Epidermal melanocyte (primary cell): Measurements from ENCODE around the gene CREB3L1.
"Not testable (repeated sequence)": the region's sequence is repeated elsewhere in the genome, so short reads cannot be mapped to it uniquely, and the experiment has no call there.

Experiments
- DNase-seq: peaks from one replicate; pipeline ENCODE4 v3.0.0; 2011; ENCODE audit warnings: low spot score; ENCODE audit not compliant: insufficient read length

CREB3L1 gene

DNA sequence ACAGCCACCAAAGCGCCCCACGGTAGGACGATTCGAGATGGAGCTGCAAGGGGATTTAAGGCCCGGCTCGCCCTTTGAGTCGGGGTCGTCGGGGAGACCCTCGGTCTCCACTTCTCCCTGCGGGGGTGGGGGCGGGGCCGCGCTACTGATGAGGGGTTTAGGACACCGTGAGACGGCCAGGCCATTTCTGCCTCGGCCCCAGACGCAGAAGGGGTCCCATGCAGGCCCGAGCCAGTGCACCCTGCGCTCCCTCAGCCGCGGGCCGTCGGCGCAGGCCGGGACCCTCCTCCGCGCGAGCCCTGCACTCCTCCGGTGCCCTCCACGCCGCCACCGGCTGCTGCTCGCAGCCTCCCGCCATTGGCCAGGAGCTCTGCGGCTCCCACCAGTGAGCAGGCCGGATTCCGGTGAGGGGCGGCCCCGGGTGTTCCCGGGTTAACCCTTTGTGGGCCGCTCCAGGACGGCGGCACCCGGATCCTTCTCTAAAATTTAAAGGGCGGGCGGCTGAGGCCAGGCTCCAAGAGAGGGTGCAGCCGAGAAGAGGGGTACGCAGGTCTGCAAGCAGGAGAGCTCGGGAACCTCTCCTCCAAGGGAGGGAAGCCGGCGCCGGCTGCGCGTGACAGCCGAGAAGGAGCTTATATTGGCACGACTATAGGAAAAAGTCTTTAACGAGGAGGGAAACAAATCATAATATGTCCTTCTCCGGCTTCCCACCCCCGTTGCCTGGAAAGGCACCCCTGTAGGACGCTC, 18.0 kb downstream of the CREB3L1 start:
- DNase-seq = peak; percentile 92

DNA sequence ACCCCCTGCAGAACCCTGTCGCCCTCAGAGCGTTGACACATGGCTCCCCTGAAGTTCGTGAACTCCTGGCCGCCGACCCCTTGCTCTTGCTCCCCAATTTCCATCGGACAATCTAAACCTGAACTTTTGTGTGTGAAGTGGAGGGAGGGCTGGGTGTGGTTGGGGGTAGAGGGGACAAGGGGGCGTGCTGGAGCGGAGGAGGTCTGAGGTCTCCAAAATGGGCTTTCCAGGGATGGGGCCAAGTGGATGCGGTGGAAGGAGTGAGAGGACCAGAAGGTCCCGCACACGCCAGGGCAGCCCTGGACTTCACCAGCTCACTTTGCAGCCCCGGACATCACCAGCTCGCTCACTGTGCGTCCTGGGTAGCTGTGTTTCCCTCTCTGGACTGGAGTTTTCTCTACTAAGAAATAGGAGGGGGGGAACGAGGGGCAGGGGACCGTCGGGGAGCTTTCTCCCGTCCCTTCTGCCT, 18.6 kb downstream of the CREB3L1 start:
- no peak for DNase-seq

DNA sequence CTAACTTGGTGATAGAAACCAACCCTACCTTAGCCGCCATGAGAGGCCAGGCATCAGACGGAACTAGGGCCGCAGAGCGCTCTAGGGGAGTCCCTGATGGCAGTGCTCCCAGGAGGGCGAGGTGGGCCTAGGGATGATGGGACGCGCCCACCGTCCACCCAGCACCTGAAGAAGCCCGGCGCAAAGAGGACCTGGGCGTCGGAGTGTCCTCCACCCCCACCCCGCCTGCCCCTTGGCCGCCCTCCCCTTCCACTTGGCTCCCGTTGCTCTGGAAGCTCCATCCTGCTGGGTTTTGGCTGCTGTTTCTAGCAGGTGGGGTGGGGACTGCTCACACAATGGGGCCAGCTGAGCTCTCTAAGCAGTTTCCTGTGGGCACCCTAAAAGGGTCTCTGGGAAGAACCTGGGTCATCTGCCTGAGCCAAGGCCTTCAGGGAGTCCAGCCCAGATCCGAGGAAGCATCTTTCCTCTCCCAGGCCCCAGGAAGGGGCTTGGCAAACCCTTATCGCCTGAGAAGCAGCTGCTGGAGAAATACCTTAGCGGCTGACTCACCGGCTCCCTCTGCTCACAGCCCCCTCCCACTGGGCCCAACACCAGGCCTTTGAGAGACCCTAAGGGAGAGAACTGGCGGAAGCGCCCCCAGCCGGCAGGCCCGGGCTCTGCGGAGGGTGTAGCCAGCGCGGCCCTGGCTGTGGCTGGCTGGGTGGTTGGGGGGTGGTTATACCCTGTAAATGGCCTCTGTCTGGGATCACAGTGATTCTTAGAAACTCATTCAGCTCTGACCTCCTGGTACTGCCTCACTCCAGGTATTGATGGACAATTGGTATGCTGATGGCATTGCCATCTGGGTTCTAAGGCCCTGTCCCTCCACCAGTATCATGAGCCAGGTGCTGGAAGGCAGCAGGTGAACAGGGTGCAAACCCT, 19.3 kb downstream of the CREB3L1 start:
- DNase-seq = no peak

DNA sequence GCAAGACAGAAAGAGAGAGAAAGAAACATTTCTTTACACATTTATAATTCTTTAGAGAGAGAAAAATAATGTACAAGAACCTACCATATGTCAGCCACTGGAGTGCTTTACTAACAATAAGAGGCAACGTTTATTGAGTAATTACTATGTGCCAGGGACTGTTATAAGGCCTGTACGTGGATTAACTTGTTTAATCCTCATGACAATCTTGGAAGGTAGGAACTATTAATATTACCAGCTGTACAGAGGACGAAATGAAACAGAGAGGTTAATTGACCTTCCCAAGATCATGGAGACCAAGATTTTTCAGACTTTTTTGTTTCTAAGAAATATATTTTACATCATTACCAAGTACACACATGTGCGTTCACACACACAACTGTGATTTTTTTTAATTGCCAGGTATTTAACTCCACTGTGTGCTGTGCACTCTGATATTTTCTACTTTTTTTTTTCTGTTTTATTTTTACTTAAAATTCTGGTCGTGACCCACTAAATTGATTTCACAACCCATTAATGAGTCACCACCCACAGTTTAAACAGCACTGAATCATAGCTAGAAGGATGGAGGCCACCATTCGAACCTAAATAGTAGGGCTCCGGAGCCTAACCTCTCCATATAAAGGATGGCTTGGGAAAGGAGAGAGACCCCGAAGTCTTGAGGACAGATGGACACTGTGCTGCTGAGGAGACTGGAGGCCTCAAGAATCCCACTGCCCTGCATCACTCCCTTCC, 21.4 kb downstream of the CREB3L1 start:
- no peak for DNase-seq

DNA sequence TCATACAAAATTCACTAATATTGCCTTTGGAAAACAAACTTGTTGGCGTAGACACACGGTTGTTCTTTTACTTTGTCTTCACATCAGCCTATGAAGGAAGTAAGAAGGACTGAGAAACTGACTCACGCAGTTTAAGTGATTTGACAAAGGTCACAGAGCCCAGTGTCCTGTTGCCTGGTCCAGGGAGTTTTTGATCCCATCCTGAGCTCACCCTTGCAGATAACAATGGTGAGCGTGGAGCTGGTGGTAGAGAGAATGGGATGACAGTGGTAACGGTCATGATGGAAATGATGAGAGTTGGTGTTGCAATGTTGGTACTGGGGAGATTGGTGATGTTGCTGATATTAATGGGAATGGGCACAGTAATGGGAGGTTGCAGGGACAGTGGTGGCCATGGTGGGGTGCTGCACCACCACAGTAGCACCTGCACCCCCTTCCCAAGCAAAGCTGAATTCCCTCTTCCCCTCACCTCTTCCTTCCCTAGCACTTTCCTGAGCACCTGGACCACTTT, 22.0 kb downstream of the CREB3L1 start:
- no peak for DNase-seq

GRCh38 chr11:46300270-46300669, 22.8 kb downstream of the CREB3L1 start:
- DNase-seq = no peak

DNA sequence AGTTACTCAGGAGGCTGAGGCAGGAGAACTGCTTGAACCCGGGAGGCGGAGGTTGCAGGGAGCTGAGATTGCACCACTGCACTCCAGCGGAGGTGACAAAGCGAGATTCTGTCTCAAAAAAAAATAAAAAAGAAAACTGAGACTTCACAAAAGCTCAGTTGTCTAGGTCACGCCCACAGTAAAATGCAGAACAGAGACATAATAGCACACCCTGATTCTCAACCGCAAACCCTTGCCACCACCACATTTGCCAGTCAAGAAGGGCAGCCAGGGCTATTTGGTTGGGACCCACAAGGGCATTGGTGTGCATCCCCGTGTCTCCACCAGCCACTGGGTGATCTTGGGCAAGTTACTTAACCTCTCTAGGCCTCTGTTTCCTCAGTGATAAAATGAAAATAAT, 25.4 kb downstream of the CREB3L1 start:
- DNase-seq = no peak

DNA sequence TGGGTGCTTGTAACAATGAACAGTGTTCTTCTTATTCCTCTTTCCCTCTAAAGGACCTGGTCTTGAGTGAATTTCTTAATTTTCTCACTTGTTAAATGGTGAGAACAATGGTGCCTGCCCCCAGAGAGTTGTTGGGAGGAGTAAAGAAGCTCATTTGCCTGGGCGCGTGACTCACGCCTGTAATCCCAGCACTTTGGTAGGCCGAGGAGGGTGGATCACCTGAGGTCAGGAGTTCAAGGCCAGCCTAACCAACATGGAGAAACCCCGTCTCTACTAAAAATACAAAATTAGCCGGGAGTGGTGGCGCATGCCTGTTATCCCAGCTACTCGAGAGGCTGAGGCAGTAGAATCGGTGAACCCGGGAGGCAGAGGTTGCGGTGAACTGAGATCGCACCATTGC, 26.6 kb downstream of the CREB3L1 start:
- not testable (repeated sequence) for DNase-seq

DNA sequence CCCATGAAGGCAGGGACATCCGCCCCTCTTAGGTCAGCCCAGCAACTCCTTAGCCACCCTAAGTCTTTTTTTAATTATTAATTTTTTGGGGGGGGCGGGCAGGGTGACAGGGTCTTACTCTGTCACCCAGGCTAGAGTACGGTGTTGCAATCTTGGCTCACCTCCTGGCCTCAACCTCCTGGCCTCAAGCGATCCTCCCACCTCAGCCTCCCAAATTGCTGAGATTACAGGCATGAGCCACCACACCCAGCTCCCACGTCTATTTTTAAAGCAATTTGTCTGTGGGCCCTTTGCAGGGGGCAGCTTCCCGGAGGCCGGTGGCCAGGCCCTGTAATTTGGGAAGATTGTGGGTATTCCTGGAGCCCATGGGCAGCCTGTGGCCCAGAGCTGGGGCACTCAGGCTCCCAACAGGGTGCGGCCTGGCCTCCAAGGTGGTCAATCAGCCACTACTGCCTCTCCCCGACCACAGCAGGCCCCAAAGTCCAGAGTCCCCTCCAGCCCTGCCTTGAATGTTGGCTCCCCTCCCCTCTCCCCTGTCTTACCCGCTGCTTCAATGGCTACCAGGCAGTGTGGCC, 27.2 kb downstream of the CREB3L1 start:
- DNase-seq = no peak

DNA sequence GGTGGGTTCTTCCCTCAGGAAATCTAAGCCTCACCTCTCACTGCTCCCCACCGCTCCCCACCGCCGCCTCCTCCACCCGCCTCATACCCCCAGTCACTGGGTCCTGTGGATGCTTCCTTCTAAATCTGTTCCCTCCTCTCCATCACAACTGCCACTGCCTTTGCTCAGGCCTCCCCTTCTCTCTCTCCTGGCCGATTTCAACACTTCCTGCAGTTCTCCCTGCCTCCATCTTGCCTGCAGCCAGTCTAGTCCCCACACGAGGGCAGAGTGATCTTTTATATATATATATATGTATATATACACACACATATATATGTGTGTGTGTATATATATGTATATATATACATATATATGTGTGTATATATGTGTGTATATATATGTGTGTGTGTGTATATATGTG, 27.8 kb downstream of the CREB3L1 start:
- no peak for DNase-seq

DNA sequence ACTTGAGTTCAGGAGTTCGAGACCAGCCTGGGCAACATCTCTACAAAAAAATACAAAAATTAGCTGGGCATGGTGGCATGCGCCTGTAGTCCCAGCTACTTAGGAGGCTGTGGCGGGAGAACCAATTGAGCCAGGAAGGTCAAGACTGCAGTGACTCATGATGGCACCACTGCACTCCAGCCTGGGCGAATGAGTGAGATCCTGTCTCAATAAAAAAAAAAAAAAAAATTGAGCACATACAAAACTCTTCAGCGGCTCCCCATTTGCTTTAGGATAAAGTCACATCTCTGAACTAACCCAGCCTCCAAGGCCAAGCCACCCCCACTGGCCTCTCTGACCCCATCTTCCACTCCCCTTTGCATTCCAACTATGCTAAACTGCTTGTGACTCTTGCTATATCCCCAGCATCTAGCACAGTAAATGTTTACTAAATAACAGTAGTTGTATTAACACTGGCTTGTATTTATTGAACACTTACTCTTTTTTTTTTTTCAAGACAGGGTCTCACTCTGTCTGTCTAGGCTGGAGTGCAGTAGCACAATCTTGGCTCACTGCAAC, 28.9 kb downstream of the CREB3L1 start:
- no peak for DNase-seq

DNA sequence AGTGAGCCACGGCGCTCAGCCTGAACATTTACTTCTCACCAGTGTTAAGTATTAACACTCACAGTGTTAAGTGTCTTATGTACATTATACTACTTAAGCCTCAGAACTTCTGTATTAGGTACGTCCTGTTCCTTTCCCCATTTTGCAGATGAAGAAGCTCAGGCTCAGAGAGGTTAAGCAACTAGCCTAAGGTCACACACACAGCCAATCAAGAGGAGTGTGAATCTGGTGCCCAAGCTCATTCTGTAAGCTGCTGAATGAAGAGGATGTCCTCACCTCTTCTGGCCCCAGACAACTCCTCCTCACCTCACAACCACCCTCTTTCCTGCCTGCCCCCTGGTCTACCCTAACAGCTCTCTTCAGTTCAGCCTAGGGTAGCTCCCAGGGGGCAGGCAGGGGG, 29.9 kb downstream of the CREB3L1 start:
- no peak for DNase-seq

GRCh38 chr11:46307785-46308341, 30.4 kb downstream of the CREB3L1 start:
- no peak for DNase-seq

DNA sequence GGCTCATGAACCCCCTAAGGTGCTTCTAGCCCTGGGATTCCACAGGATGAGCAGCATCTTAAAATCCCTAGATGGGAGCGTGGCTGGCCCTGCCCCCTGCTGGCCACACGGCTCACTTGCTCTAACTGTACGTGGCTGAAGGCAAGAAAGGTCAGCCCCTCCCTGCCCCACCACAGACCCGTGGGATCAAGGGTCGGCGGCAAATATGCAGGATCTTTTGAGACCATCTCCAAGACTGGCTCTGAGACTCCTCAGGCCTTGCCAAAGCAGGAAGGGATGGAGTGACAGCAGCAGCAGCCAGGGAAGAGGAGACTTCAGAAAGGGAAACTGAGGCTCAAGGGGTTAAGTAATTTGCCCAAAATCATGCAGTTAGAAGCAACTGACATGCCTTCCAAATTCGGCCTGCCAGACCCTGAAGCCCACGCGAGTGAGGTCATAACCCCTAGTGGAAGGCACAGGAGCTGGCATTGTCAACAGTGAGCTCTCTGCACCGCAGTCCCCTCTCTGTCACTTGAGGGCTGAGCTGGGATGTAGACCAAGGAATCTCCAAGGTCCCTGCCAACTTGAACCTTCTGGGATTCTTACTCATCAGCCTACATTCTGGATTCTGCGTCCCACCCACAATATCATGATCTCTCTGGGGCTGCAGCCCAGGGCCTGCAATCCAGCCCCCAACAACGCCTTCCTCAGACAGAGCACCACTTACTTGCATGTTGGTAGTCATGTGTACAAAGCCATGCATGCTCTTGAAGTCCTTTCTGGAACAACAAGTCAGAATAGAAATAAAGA, 31.4 kb downstream of the CREB3L1 start:
- DNase-seq = peak; percentile 91

DNA sequence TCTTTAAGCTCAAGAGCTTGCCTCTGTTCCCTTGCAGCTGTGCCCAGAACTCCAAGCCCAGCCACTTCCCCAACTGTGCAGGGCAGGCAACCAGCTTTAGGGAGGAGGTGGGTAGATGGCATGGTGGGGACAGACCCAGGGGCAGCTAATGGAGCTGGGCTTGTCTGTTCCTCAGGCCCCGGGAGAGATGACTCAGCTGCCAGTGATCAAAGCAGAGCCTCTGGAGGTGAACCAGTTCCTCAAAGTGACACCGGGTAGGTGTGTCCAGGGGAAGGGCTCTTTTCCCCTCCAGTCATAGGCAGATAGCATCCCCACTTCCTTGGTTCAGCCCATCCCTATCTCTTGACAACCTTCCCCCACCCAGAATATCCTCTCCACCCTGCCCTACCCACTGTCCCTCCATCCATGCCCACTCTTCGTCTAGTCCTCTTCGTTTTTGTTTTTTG, 32.4 kb downstream of the CREB3L1 start:
- no peak for DNase-seq

DNA sequence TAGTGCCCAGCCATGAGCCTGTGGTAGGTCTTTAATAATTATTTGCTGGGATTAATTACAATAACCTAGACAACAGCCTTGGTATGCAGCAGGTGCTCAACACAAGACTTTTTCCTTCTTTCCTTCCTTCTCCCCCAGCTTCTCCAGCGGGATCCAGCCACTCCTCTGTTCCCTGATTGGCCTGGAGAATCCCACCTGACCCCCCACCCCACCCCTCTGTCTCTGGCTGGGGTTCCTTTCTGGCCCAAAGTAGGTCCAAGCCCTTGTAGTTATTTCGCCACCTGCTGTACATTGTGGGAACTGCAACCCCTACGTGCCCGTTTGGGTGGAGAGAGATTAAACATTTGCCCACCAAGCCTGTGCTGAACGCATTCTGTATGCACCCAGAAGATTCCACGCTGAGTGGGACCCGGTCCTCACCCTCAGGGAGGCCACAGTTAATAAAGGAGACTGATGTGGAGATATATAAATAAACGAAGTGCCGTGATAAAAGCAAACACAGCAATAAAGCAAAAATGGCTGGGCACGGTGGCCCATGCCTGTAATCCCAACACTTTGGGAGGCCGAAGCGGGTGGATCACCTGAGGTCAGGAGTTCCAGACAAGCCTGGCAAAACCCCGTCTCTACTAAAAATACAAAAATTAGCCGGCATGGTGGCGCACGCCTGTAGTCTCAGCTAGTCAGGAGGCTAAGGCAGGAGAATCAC, 37.7 kb downstream of the CREB3L1 start:
- peak; percentile 83 for DNase-seq

GRCh38 chr11:46315783-46316563, 38.5 kb downstream of the CREB3L1 start:
- DNase-seq = no peak

DNA sequence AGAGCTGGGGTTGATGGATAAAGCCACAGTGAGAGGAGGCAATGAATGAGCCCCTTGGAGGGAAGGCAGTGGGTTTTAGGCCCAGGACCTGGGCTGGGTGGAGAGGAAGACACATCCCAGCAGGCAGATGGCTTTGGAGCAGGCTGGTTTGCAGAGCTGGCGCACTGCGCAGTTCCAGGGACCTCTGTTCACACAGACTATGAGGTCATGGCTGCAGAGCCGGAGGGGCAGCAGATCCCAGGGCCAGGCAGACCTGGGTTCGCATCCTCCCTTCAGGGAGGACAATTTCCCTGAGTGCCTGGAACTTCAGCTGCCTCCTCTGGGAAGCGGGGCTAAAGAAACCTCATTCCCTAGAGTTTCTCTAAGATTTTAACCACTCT, 41.6 kb downstream of the CREB3L1 start:
- no peak for DNase-seq
